KOPT-K1 (cell line): ENCODE results near the gene GABRE.

Experiments
- H3K27ac ChIP-seq: fragments of 200-600 bp; sonication (generic); 2 replicates; pipeline ENCODE4 v1.5.1; 2016; ENCODE audit warnings: antibody characterized with exemption, mild to moderate bottlenecking, low read depth, low read length; ENCODE audit not compliant: poor library complexity, severe bottlenecking
- H3K36me3 ChIP-seq: fragments of 200-600 bp; sonication (generic); 2 replicates; pipeline ENCODE4 v1.5.1; 2017; ENCODE audit warnings: antibody characterized with exemption, mild to moderate bottlenecking, low read length, moderate library complexity; ENCODE audit not compliant: insufficient read depth
- H3K9me3 ChIP-seq: fragments of 200-600 bp; sonication (generic); 2 replicates; pipeline ENCODE4 v1.5.1; 2017; ENCODE audit warnings: antibody characterized with exemption, low read length, mild to moderate bottlenecking; ENCODE audit not compliant: insufficient read depth, poor library complexity, severe bottlenecking

The GABRE gene, protein sequence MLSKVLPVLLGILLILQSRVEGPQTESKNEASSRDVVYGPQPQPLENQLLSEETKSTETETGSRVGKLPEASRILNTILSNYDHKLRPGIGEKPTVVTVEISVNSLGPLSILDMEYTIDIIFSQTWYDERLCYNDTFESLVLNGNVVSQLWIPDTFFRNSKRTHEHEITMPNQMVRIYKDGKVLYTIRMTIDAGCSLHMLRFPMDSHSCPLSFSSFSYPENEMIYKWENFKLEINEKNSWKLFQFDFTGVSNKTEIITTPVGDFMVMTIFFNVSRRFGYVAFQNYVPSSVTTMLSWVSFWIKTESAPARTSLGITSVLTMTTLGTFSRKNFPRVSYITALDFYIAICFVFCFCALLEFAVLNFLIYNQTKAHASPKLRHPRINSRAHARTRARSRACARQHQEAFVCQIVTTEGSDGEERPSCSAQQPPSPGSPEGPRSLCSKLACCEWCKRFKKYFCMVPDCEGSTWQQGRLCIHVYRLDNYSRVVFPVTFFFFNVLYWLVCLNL

DNA sequence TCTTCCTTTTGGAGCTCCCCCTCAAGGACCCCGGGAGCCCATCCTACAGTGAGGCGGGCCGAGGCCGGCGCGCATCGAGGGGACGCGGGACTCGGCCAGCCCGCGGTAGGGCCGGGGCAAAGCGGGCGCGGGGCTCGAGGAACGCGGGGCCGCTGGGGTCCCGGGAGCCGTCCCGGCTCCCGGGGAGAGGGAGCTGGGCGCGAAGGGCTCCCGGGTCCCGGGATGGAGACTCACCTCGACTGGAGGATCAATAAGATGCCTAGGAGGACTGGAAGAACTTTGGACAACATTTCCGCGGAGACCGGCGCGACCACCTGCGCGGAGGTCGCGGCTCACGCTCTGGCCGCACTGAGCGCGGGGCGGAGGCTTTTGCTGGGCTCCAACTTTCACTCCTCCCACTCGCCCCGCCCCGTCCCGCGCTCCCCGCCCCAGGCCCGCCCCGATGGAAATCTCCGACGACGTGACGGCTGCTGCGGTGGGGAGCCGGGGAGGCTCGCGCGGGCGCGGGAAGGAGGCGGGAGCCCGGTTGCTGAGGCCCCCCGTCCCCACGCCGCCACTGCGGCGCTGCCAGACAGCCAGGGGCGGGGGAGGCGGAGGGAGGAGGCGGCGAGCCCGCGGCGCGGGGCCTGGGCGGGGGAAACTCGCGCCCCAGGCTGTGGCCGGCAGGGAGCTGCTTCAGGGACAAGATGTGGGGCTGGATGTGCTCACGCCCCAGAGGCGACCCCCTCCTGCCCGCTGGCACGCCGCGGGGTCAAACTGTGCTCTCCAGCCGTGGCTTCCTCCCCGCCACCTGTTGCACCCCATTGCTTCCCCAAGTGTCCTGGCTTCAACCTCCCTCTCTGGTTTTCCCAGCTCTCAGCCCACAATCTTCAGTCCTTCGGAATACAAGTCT is at the start of gene GABRE:
TSS of gene GABRE (minus strand) at position 341 of the 892 bp plus-strand sequence. CDS start at position 290, 51 bp downstream.
- H3K9me3 ChIP-seq = no peaks in the 10 kb centered on the region
- no peak within 1 kb of the TSS for H3K27ac ChIP-seq
- H3K36me3 ChIP-seq = no peaks in the 10 kb centered on the region

DNA sequence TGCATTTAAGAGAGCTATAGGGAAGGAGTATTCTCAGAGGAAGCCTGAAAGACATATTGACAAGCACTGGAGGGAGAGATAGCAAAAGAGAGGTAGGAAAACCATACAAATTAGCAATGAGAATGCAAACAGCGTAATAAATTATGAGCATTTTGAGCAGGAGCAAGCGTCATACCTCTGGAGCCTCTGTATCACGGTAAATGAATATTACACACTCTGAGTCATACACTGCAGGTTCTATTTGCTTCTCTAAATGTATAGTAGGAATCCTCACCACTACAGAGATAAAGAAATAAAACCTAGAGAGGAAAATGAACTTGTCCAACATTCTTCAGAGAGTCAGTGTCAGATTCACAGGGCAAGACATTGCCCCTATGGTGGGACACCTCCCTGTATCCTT is 46.4 kb upstream of the GABRE start:
- H3K9me3 ChIP-seq = no peaks in the 10 kb centered on the region

DNA sequence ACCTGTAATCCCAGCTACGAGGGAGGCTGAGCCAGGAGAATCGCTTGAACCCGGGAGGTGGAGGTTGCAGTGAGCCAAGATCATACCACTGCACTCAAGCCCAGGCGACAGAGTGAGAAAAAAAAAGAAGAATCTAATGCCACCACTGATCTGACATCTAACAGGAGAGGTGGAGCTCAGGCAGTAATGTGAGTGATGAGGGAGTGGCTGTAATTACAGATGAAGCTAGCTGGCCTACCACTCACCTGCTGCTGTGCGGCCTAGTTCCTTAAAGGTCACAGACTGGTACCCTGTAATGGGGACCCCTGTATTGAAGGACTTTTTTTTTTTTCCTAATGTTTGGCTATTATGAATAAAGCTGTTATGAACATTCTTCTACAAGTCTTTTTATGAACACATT is 25.3 kb upstream of the GABRE start:
- no peak overlapping the region for H3K27ac ChIP-seq
- H3K9me3 ChIP-seq = no peaks in the 10 kb centered on the region
- no peaks in the 10 kb centered on the region for H3K36me3 ChIP-seq

More for the DNA sequence above, 46.4 kb upstream of the GABRE start:
- no peak overlapping the region for H3K27ac ChIP-seq
- no peaks in the 10 kb centered on the region for H3K36me3 ChIP-seq

DNA sequence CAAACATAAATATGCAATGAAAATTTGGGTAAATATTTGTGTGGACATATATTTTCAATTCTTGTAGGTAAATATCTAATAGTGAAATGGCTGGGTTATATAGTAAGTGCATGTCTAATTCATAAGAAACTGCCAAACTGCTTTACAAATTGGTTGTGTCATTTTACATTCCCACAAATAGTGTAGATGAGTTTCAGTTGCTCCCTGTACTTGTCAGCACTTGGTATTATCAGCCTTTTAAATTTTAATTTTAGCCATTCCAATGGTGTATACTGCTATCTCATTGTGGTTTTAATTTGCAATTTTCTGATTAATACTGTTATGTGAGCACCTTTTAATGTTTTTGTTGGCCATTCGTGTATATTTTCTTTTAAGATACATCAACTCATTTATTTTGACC is 23.1 kb upstream of the GABRE start:
- H3K9me3 ChIP-seq = no peaks in the 10 kb centered on the region
- no peak overlapping the region for H3K27ac ChIP-seq
- H3K36me3 ChIP-seq = no peaks in the 10 kb centered on the region

DNA sequence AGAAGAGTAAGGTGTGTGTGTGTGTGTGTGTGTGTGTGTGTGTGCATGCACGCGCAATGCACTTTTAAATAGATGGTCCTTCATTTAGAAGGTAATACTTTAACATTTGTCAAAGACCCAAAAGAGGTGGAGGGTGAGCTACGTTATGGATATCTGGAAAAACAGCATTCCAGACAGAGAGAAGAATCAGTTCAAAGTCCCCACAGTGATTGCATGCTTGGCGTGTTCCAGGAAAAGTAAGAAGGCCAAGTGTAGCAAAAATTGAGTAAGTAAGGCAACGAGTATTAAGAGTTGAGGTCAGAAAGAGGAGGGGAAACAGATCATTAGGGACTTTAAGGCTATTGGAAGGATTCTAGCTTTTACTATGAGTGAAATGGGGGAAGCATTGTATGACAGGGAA is 21.9 kb upstream of the GABRE start:
- Histone ChIP-seq H3K27ac (no peak overlapping the region), H3K36me3 (no peaks in the 10 kb centered on the region), H3K9me3 (no peaks in the 10 kb centered on the region)

DNA sequence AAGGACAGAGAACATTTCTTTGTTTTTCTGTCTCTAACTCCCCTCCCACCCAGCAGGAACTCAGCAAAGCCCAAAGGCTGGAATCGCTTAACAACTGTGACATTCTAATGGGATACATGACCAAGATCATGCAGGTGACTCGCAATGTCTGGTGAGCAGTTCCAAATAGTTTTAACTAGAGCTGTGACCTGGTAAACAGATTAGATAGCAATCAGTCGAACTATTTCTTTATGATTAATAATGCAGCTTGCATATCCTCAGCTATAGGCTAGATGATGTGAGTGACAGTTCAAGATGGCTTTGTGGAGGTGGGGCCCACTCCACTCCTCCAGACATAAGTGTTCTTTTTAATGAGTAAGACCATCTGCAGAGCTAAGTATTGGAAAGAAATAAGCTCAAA is 20.0 kb upstream of the GABRE start:
- H3K36me3 ChIP-seq = no peaks in the 10 kb centered on the region
- H3K9me3 ChIP-seq = no peaks in the 10 kb centered on the region
- H3K27ac ChIP-seq = no peak overlapping the region

DNA sequence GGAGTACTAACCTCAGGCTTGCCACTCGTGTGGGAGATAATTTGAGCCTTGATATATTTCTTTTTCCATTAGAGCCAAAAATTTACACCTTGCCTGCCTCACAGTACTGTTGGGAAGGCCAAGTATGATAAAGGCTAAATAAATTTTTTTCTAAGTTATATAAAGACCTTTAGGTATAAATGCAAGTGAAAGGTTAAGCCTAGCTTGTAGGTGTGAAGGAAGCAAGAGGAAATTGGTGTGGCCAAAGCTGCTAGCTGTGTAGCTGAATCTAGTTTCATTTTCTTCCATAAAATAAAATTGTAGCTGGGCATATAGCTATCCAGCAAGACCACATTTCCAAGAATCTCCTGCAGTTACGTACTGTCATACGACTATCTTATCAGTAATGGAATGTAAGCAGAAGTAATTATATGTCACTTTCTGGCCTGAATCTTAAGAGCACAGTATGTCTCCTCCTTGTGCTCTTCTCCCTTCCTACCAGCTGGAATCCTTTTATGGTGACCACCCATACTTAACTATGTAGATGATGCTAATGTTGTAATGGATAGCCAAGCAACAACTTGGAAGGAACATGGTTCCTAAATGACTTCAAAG is 14.3 kb upstream of the GABRE start:
- Histone ChIP-seq H3K27ac (no peak overlapping the region), H3K9me3 (no peaks in the 10 kb centered on the region), H3K36me3 (no peaks in the 10 kb centered on the region)

DNA sequence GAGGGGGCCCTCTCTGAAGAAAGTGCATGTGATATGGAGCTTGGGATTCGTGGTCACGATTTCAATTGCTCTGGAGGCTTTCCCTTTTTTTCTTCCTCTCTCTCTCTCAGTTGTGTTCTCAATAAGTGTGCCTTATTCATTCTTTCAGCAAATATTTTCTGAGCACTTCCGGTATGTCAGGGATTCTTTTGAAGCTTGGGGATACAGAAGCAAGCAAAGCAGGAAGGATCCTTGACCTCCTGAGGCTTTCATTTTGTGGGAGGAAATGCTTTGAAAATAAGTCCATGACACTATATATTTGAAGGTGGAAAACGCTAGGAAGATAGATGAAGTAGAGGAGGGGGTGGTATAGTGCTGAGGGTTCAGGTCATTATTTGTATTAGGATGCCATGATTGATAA is 12.6 kb upstream of the GABRE start:
- Histone ChIP-seq H3K27ac (no peak overlapping the region), H3K9me3 (no peaks in the 10 kb centered on the region), H3K36me3 (no peaks in the 10 kb centered on the region)

DNA sequence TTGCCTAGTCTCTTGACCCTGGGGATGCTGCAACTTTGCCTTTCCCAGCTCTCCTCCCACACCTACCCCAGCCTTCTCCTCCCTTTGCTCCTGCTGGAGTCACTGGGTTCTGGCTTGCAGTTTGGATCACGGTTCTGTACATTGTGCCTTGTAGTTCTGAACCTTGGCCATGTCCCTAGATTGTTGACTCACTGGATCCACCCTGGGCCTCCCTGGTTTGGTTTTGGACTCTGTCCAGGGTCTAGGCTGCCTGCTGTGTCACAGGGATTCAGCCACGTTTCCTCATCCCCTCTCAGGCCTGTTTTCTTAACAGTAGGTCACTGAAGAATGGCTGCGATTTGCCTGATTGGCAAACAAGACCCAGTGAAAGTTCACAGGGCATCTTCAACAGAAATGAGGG is 11.5 kb upstream of the GABRE start:
- Histone ChIP-seq H3K36me3 (no peaks in the 10 kb centered on the region), H3K9me3 (no peaks in the 10 kb centered on the region), H3K27ac (no peak overlapping the region)

DNA sequence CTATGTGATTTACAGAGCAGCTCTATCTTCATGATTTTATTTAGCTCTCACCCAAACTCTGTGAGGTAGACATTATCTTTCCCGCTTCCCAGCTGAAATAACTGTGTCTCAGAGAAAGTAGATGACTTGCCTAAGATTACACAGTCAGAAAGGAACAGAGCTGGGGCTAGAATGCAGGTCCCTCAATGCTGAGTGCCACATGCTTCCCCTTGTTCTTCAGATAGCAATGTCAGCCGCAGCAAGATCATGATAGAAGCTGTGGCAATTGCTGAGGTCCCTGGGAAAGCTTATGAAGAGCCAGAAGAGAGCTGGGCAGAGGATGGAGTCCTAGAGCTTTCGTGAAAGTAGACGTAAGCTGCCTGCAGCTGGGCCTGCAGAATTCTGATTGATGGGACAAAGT is 11.1 kb upstream of the GABRE start:
- Histone ChIP-seq H3K27ac (no peak overlapping the region), H3K9me3 (no peaks in the 10 kb centered on the region), H3K36me3 (no peaks in the 10 kb centered on the region)

DNA sequence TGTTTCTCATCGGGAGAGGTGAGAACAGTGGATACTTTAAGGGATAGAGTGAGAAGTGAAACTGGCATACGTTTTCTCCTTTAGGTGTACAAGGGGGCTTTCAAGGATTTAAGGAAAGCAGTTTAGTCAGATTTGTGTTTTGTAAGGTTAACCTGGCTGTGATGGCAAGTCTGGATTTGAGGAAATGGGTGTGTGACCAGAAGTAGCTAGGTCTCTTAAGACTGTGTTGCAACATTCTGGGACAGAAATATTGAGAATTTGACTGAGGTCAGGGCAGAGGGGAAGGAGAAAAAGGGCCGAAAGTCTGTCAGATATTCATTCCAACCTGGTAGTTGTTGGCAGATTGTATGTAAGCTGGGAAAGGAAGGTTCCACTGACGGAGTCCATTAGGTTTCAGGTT is 10.4 kb upstream of the GABRE start:
- no peaks in the 10 kb centered on the region for H3K9me3 ChIP-seq
- H3K27ac ChIP-seq = no peak overlapping the region
- no peaks in the 10 kb centered on the region for H3K36me3 ChIP-seq

DNA sequence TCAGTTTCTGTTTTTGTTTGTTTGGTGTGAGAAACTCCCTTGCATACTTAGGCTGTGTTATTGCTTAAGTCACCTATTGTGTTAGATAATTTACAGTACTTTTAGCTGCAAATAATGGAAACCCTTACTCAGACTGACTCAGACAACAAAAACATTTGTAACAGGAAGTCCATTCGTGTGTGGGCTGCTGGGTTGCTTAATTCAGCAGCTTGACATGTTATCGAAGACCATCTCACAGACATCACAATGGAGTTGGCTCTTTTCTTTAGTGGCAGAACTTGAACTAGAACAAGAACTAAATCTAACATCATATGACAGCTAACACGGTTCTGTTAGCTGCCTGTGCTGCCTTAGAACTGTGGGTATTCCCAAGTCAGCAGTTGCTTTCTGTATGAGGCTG is 9.9 kb upstream of the GABRE start:
- no peaks in the 10 kb centered on the region for H3K9me3 ChIP-seq
- H3K36me3 ChIP-seq = no peaks in the 10 kb centered on the region
- no peak overlapping the region for H3K27ac ChIP-seq

DNA sequence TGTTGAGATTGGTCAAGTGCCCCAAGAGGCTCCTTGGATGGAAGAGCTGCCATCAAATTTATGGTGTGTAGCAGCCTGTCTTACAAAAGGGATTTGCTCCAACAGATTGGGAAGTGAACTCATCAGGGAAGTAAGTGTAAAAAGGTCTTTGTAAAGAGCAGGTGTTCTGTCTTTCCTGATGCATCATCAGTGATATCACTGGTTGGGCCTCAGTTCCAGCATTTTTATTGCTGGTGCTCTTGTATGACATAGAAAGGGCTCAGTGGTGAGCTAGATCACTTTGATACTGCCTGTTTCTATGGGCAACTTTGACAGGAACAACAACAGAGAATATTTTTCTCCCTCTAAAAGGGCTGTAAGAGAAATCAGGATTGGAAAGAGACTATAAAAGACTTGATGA is 8.7 kb upstream of the GABRE start:
- Histone ChIP-seq H3K27ac (no peak overlapping the region), H3K9me3 (no peaks in the 10 kb centered on the region)

DNA sequence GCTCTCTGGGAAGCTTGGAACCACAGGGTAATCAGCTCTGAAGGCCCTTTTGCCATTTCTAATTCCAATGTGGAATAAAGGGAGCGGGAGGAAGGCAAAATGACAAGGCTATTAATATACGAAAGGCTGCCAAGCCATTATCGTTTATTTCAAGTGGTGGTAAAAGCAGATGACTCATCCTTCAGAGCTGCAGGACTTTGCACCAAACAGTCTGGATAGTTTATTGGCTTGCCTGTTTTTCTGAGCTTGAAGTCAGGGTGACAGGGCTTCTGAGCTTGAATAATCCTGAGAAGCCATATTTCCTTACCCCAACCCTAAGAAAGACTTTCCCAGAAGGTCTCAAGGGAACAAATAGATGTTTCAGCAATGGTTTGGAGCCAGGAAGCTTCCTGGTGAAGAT is 7.7 kb upstream of the GABRE start:
- Histone ChIP-seq H3K27ac (no peak overlapping the region), H3K36me3 (no peaks in the 10 kb centered on the region), H3K9me3 (no peaks in the 10 kb centered on the region)

More for the DNA sequence above, 8.7 kb upstream of the GABRE start:
- no peaks in the 10 kb centered on the region for H3K36me3 ChIP-seq

DNA sequence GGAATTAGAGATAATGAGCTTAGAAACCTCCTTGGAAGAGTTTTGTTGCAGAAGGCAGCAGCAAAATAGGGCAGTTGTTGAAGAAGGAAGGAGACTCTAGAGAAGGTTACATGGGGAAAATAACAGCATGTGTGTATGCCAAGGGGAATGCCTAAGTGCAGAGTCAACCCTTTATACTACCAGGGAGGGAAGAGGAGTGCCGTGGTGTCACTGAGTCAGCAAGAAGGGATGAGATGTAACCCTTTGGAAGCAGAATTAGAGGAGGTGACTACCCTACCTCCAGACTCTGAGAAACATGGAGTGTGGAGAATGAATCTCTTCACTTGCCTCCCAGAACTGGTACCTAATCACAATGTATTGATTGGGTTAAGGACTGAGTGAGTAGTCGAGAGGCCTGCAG is 6.7 kb upstream of the GABRE start:
- Histone ChIP-seq H3K9me3 (no peaks in the 10 kb centered on the region), H3K36me3 (no peaks in the 10 kb centered on the region), H3K27ac (no peak overlapping the region)
